Upper lobe of left lung (tissue), 6 donors: ENCODE results near the gene ADCK2. TPM values are rescaled to one million over a fixed set of nuclear protein-coding genes. Genes with fewer than 3 reads are reported as not detected.

ENCODE experiments used
- ATAC-seq, 2 donors: fragments of 200-7000 bp; cut with Tn5 transposase; one replicate each; pipeline ENCODE4 v1.9.1; 2022; ENCODE audit warnings: mild to moderate bottlenecking in 2 of 2, moderate library complexity in 2 of 2; ENCODE audit not compliant: low FRiP score in 2 of 2
- DNase-seq, 2 donors: peaks; one replicate each; pipeline ENCODE4 v3.0.0-alpha.2; 2019 to 2020
- H3K27ac ChIP-seq, 4 donors: fragments of 200-600 bp; sonication (generic); one replicate each; pipeline ENCODE4 v1.5.1; 2016 to 2019
- H3K27me3 ChIP-seq, 4 donors: fragments of 200-600 bp; sonication (generic); one replicate each; pipeline ENCODE4 v1.5.1; 2017 to 2019
- H3K36me3 ChIP-seq, 4 donors: fragments of 200-600 bp; sonication (generic); one replicate each; pipeline ENCODE4 v1.5.1; 2016 to 2019
- H3K4me1 ChIP-seq, 4 donors: fragments of 200-600 bp; sonication (generic); one replicate each; pipeline ENCODE4 v1.5.1; 2018 to 2019
- H3K4me3 ChIP-seq, 4 donors: fragments of 200-600 bp; sonication (generic); one replicate each; pipeline ENCODE4 v1.5.1; 2017 to 2019; ENCODE audit warnings: mild to moderate bottlenecking in 2 of 4, moderate library complexity in 1 of 4
- H3K9me3 ChIP-seq, 4 donors: fragments of 200-600 bp; sonication (generic); one replicate each; pipeline ENCODE4 v1.5.1; 2018 to 2019
- EP300 ChIP-seq, 4 donors: sonication (generic); formaldehyde crosslinking; IDR thresholded peaks; one replicate each; pipeline ENCODE4 v1.5.1; 2017; ENCODE audit warnings: antibody characterized with exemption in 4 of 4, control low read depth in 2 of 4
- POLR2A ChIP-seq, 4 donors: fragments of 450-650 bp; IDR thresholded peaks; one replicate each; pipeline ENCODE4 v1.5.1; 2016 to 2017; ENCODE audit warnings: antibody characterized with exemption in 4 of 4, mild to moderate bottlenecking in 2 of 4
- POLR2AphosphoS5 ChIP-seq, 2 donors: sonication (generic); formaldehyde crosslinking; IDR thresholded peaks; one replicate each; pipeline ENCODE4 v1.5.1; 2017; ENCODE audit warnings: antibody characterized with exemption in 2 of 2
- WGBS, 2 donors: methylation state at CpG; one replicate each; pipeline ENCODE4 v1.1.5; 2017 to 2018; 5-methylcytosine and 5-hydroxymethylcytosine counted together
- total RNA-seq, 6 donors: library from RNA; depleted of rRNA in 4 of 6; stranded (reverse); fragments of >200 nt in 4 of 6; gene quantifications; one replicate each; pipeline versions ENCODE4 v1.1.0 to v1.2.1, GENCODE V29; 2016 to 2021
- TF ChIP-seq, protein P1 (sequence below), 6 experiments: fragments of 450-650 bp in 4 of 6; fragments of 200-600 bp in 2 of 6; sonication (generic) in 2 of 6; IDR thresholded peaks; one replicate each; pipeline ENCODE4 v1.5.1; 2016 to 2019; ENCODE audit warnings: antibody characterized with exemption in 6 of 6
- donor health status: DM: no; HTN: no; CAD: no; lungs with moderate emphysema.
- donor health status: DM: no; HTN: yes; CAD: no; lungs with severe emphysema.

Gene ADCK2
- total RNA-seq, 6 donors from 2014 or later, result 19.4 to 39.8 (median 30.0) TPM

DNA sequence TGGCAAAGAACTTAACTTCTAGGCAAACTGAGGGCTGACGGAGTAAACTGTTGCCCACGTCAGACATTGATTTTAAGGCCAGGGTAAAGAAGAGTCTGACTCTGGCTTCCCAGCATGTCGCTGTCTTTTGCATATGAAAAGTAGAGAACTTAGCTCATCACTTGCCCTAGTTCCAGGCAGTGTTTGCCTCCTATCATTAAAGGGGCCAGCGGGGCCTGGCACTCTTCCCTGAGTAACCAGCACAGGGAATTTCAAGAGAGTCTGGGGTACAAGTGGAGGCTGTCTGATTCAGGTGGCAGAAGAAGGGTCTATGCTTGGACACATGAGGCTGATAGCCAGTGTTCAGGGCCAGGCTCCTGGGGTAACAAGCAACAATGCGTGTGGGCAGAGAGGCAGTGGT is 36.9 kb upstream of the ADCK2 start:
- Histone ChIP-seq H3K9me3 (no peaks in the 10 kb centered on the region), H3K27ac (peak overlapping the region in 3 of 4 donors; percentile 2 to 48 (median 25)), H3K27me3 (peaks cover 0 to 13% (median 5%) of the 10 kb centered on the region in 4 donors), H3K4me3 (no peak overlapping the region), H3K4me1 (peaks cover 15 to 25% (median 21%) of the 10 kb centered on the region in 4 donors), H3K36me3 (no peaks in the 10 kb centered on the region)
- ATAC-seq (no peak), DNase-seq (no peak)
- 77 to 83% methylated on average over 5 of the region's 5 CpGs for WGBS, 2 donors
- TF ChIP-seq, protein P1, sequence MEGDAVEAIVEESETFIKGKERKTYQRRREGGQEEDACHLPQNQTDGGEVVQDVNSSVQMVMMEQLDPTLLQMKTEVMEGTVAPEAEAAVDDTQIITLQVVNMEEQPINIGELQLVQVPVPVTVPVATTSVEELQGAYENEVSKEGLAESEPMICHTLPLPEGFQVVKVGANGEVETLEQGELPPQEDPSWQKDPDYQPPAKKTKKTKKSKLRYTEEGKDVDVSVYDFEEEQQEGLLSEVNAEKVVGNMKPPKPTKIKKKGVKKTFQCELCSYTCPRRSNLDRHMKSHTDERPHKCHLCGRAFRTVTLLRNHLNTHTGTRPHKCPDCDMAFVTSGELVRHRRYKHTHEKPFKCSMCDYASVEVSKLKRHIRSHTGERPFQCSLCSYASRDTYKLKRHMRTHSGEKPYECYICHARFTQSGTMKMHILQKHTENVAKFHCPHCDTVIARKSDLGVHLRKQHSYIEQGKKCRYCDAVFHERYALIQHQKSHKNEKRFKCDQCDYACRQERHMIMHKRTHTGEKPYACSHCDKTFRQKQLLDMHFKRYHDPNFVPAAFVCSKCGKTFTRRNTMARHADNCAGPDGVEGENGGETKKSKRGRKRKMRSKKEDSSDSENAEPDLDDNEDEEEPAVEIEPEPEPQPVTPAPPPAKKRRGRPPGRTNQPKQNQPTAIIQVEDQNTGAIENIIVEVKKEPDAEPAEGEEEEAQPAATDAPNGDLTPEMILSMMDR (IDR thresholded peaks at IDR 0.05), result no peak
- TF ChIP-seq POLR2A (IDR thresholded peaks at IDR 0.05), result no peak
- no peak for TF ChIP-seq EP300 (IDR thresholded peaks at IDR 0.05)
- no peak for TF ChIP-seq POLR2AphosphoS5 (IDR thresholded peaks at IDR 0.05)

DNA sequence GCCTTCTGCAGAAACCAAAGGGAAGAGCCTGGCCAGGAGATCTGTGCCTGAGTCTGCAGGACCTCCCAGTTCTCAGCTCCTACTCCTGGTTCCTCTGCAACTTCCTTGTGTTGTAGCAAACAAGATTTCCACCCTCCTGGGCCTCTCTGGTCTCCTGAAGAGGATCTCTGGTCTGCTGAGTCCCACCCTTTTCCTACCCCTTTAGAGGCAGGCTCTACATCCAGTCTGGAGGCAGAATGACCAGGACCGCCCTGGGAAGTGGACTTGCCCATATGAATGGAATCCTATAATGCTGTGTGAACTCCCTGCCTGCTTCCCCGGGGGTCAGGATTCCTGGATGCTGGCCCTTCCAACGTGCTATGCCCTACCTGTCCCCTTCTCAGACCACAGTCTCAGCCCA is 35.3 kb upstream of the ADCK2 start:
- TF ChIP-seq POLR2AphosphoS5 (IDR thresholded peaks at IDR 0.05) (no peak), POLR2A (IDR thresholded peaks at IDR 0.05) (no peak), EP300 (IDR thresholded peaks at IDR 0.05) (no peak)
- TF ChIP-seq, protein P1 (IDR thresholded peaks at IDR 0.05), result no peak
- H3K27ac ChIP-seq, result peak overlapping the region in 2 of 4 donors; percentile 19 to 67
- H3K36me3 ChIP-seq, result no peaks in the 10 kb centered on the region
- WGBS, 2 donors, result 74 to 84% methylated on average over 3 of the region's 3 CpGs
- H3K4me1 ChIP-seq, result peaks cover 18 to 31% (median 26%) of the 10 kb centered on the region in 4 donors
- DNase-seq (no peak), ATAC-seq (no peak)
- peaks cover 0 to 18% (median 7%) of the 10 kb centered on the region in 4 donors for H3K27me3 ChIP-seq
- H3K9me3 ChIP-seq, result no peaks in the 10 kb centered on the region
- no peak overlapping the region for H3K4me3 ChIP-seq

DNA sequence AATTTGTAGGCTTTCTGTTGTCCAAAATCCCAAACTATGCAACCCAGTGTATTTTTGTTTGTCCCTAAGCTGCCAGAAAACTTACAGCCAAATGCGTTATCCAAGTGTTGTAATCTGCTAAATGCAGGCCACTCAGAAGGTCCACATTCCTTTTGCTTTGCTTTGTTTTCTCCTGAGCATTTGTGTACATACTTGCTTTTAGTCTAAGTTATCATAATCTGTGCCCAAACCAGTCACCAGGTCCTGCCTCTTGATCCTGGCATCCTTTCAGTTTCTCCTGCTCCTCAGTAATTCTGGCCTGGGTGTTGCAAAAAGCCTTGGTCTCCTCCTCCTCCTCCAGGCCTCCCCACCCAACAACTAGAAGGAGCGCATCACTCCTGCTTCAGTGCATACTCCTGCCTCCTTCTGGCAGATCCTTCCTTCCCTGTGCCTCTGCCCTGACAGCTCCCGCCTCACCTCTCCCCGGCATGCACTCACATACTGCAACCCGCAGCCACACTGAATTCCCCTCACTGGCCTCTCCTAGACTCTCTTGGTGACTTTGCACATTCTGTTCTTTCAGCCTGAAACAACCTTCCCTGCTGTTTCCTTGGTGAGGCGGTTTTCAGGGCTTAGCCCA is 34.5 kb upstream of the ADCK2 start:
- Histone ChIP-seq H3K27me3 (peaks cover 0 to 18% (median 7%) of the 10 kb centered on the region in 4 donors), H3K9me3 (no peaks in the 10 kb centered on the region), H3K27ac (peak overlapping the region in 3 of 4 donors; percentile 26 to 85 (median 75)), H3K36me3 (no peaks in the 10 kb centered on the region), H3K4me3 (peak overlapping the region in 2 of 4 donors; percentile 51 to 59), H3K4me1 (peaks cover 18 to 31% (median 26%) of the 10 kb centered on the region in 4 donors)
- ATAC-seq (peak; percentile 35 to 68), DNase-seq (no peak)
- WGBS, 2 donors, result 68 to 70% methylated on average over 6 of the region's 6 CpGs
- TF ChIP-seq, protein P1 (IDR thresholded peaks at IDR 0.05), result no peak
- TF ChIP-seq POLR2AphosphoS5 (IDR thresholded peaks at IDR 0.05) (no peak), POLR2A (IDR thresholded peaks at IDR 0.05) (no peak), EP300 (IDR thresholded peaks at IDR 0.05) (no peak)

DNA sequence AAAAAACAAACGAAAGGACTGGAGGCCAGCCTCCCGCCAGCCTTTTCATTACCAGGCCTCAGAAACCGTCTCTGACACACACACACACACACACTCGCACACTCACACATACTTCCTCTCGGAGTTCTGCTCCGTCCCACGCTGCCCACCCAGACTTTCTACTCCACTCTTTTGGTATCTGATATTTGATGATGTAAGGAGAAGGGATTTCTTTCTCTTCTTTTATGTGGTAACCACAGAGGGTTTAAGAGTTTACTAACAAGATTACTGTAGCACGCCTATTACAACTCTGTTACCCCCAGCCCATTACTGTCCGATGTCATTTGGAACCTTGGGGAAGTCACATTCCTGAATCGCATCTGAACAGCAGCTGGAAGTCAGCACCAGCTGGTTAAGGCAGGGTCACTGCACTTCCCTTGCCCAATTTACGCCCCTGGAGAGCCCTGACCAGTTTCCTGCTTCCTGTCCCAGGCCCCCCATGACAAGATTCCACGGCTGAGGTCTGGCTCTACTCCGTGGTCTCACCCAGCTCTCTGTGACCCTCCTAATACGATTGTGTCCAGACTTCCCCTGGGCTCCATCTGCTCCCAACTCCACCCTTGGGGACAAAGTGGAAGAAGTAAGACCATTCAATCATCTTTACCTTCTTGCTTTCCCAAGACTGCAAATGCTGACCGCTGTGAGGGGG is 33.2 kb upstream of the ADCK2 start:
- whole genome bisulfite sequencing, 2 donors, result 14 to 20% methylated on average over 13 to 15 of the region's 15 CpGs
- Histone ChIP-seq H3K27me3 (peaks cover 0 to 18% (median 7%) of the 10 kb centered on the region in 4 donors), H3K9me3 (no peaks in the 10 kb centered on the region), H3K4me1 (peaks cover 18 to 31% (median 26%) of the 10 kb centered on the region in 4 donors), H3K36me3 (no peaks in the 10 kb centered on the region), H3K27ac (peak overlapping the region; percentile 75 to 86 (median 80)), H3K4me3 (peak overlapping the region; percentile 38 to 59 (median 53))
- peak; percentile 42 to 44 for ATAC-seq
- no peak for DNase-seq
- TF ChIP-seq POLR2A (IDR thresholded peaks at IDR 0.05) (no peak), EP300 (IDR thresholded peaks at IDR 0.05) (no peak), POLR2AphosphoS5 (IDR thresholded peaks at IDR 0.05) (peak in 1 of 2 donors; percentile 61)
- TF ChIP-seq, protein P1 (IDR thresholded peaks at IDR 0.05), result no peak
